Activated T-helper 9 cell treated with anti-CD3 and anti-CD28 coated beads, Interleukin-2, amount 50 U/mL, for 16 hours (primary cell): Measurements from ENCODE around the gene ARMC9.
"Not testable (repeated sequence)": the region's sequence is repeated elsewhere in the genome, so short reads cannot be mapped to it uniquely, and the experiment has no call there.

Experiments used
- DNase-seq: peaks from one replicate; pipeline ENCODE4 v3.0.0-alpha.2; 2020; ENCODE audit warnings: low read depth

ARMC9 gene

GRCh38 chr2:231287696-231288095, 89.3 kb downstream of the ARMC9 start:
- no peak for DNase-seq

- DNase-seq = no peak
Measured at GRCh38 chr2:231288590-231288989, 90.2 kb downstream of the ARMC9 start.

- DNase-seq = no peak
Measured at GRCh38 chr2:231290321-231291015, 92.0 kb downstream of the ARMC9 start.

- DNase-seq = no peak
Measured at GRCh38 chr2:231292472-231293134, 94.2 kb downstream of the ARMC9 start.

- no peak for DNase-seq
Measured at GRCh38 chr2:231293163-231293562, 94.7 kb downstream of the ARMC9 start.

- DNase-seq = no peak
Measured at GRCh38 chr2:231294116-231294515, 95.7 kb downstream of the ARMC9 start.

- DNase-seq = no peak
Measured at GRCh38 chr2:231294571-231295362, 96.3 kb downstream of the ARMC9 start.

- no peak for DNase-seq
Measured at GRCh38 chr2:231295363-231295655, 96.9 kb downstream of the ARMC9 start.

- DNase-seq = no peak
Measured at GRCh38 chr2:231296401-231296974, 98.1 kb downstream of the ARMC9 start.

- no peak for DNase-seq
Measured at GRCh38 chr2:231297108-231297908, 98.9 kb downstream of the ARMC9 start.

GRCh38 chr2:231298091-231298490, 99.7 kb downstream of the ARMC9 start:
- no peak for DNase-seq

- no peak for DNase-seq
Measured at GRCh38 chr2:231299267-231299666, 100.8 kb downstream of the ARMC9 start.

GRCh38 chr2:231300020-231300721, 101.7 kb downstream of the ARMC9 start:
- DNase-seq = no peak

GRCh38 chr2:231300722-231301076, 102.3 kb downstream of the ARMC9 start:
- no peak for DNase-seq

GRCh38 chr2:231304259-231304658, 105.8 kb downstream of the ARMC9 start:
- DNase-seq = not testable (repeated sequence)

GRCh38 chr2:231305221-231305620, 106.8 kb downstream of the ARMC9 start:
- no peak for DNase-seq

GRCh38 chr2:231306791-231307393, 108.5 kb downstream of the ARMC9 start:
- no peak for DNase-seq

GRCh38 chr2:231308219-231308618, 109.8 kb downstream of the ARMC9 start:
- DNase-seq = no peak

- no peak for DNase-seq
Measured at GRCh38 chr2:231308631-231309428, 110.4 kb downstream of the ARMC9 start.

- DNase-seq = no peak
Measured at GRCh38 chr2:231312066-231312465, 113.6 kb downstream of the ARMC9 start.
